GM23338 (cell line): ENCODE measurements around the gene POLR3K. TPM values are rescaled to one million over a fixed set of nuclear protein-coding genes. Genes with fewer than 3 reads are reported as not detected.

Experiments
- ATAC-seq: fragments of 200-7000 bp; cut with Tn5 transposase; 3 replicates; pipeline ENCODE4 v1.9.1; 2020
- DNase-seq: peaks from one replicate; pipeline ENCODE4 v3.0.0-alpha.2; 2015; ENCODE audit warnings: low spot score
- H2AFZ ChIP-seq: fragments of 200-600 bp; sonication (generic); 2 replicates; pipeline ENCODE4 v1.8.0; 2016; ENCODE audit warnings: antibody characterized with exemption, mild to moderate bottlenecking, moderate library complexity
- H3F3A ChIP-seq: fragments of 200-600 bp; sonication (generic); replicated peaks from 2 replicates; pipeline ENCODE4 v1.8.0; 2017; ENCODE audit warnings: antibody characterized with exemption, mixed run types, low read depth
- H3K27ac ChIP-seq: fragments of 200-600 bp; sonication (generic); 2 replicates; pipeline ENCODE4 v1.6.1; 2016; ENCODE audit warnings: low read depth
- H3K27me3 ChIP-seq: fragments of 200-600 bp; sonication (generic); 2 replicates; pipeline ENCODE4 v1.8.0; 2016; ENCODE audit warnings: mild to moderate bottlenecking, mixed run types, moderate library complexity; ENCODE audit not compliant: insufficient read depth
- H3K36me3 ChIP-seq: fragments of 200-600 bp; sonication (generic); 2 replicates; pipeline ENCODE4 v1.8.0; 2016; ENCODE audit warnings: mild to moderate bottlenecking; ENCODE audit not compliant: insufficient read depth
- H3K4me1 ChIP-seq: fragments of 200-600 bp; sonication (generic); 2 replicates; pipeline ENCODE4 v1.8.0; 2016; ENCODE audit warnings: mild to moderate bottlenecking, moderate library complexity; ENCODE audit not compliant: insufficient read depth
- H3K4me2 ChIP-seq: fragments of 200-600 bp; sonication (generic); 2 replicates; pipeline ENCODE4 v1.7.1; 2017; ENCODE audit warnings: mixed run types
- H3K4me3 ChIP-seq: fragments of 200-600 bp; sonication (generic); 2 replicates; pipeline ENCODE4 v1.6.1; 2016; ENCODE audit warnings: mixed run types
- H3K79me2 ChIP-seq: fragments of 200-600 bp; sonication (generic); replicated peaks from 2 replicates; pipeline ENCODE4 v1.8.0; 2017; ENCODE audit warnings: mild to moderate bottlenecking; ENCODE audit not compliant: insufficient read depth
- H3K9me2 ChIP-seq: fragments of 200-600 bp; sonication (generic); 2 replicates; pipeline ENCODE4 v1.8.0; 2017; ENCODE audit not compliant: insufficient read depth
- H4K20me1 ChIP-seq: fragments of 200-600 bp; sonication (generic); replicated peaks from 2 replicates; pipeline ENCODE4 v1.8.0; 2017; ENCODE audit warnings: mild to moderate bottlenecking; ENCODE audit not compliant: insufficient read depth
- H3K27ac Mint-ChIP-seq: 2 replicates; pipeline ENCODE4 v1.8.0; 2020; ENCODE audit warnings: inconsistent platforms, mild to moderate bottlenecking, moderate library complexity, mixed read lengths
- H3K27me3 Mint-ChIP-seq: 3 replicates; pipeline ENCODE4 v1.8.0; 2022; ENCODE audit warnings: low read depth, mild to moderate bottlenecking, moderate library complexity, mixed read lengths, inconsistent platforms; ENCODE audit not compliant: insufficient read depth, poor library complexity
- H3K36me3 Mint-ChIP-seq: 3 replicates; pipeline ENCODE4 v1.8.0; 2021; ENCODE audit warnings: low read depth, mild to moderate bottlenecking, inconsistent platforms, moderate library complexity, mixed read lengths
- H3K4me1 Mint-ChIP-seq: 3 replicates; pipeline ENCODE4 v1.8.0; 2020; ENCODE audit warnings: mild to moderate bottlenecking, inconsistent platforms, mixed read lengths
- H3K4me3 Mint-ChIP-seq: 3 replicates; pipeline ENCODE4 v1.8.0; 2021; ENCODE audit warnings: moderate library complexity, mild to moderate bottlenecking, inconsistent platforms, mixed read lengths
- H3K9me3 Mint-ChIP-seq: 3 replicates; pipeline ENCODE4 v1.8.0; 2020; ENCODE audit warnings: moderate library complexity, mild to moderate bottlenecking, inconsistent platforms, mixed read lengths
- CREB1 ChIP-seq: fragments of 250-450 bp; sonication (Bioruptor Pico); IDR thresholded peaks from 2 replicates; pipeline ENCODE4 v1.5.0; 2020; ENCODE audit warnings: low read depth, mild to moderate bottlenecking, moderate library complexity
- EZH2 ChIP-seq: fragments of 200-600 bp; sonication (generic); IDR thresholded peaks from one replicate; pipeline ENCODE4 v1.8.0; 2017; ENCODE audit warnings: antibody characterized with exemption, mild to moderate bottlenecking, low read depth; ENCODE audit not compliant: unreplicated experiment
- EZH2phosphoT487 ChIP-seq: fragments of 200-600 bp; sonication (generic); IDR thresholded peaks from one replicate; pipeline ENCODE4 v1.8.1; 2018; ENCODE audit warnings: antibody characterized with exemption; ENCODE audit not compliant: unreplicated experiment
- JUNB ChIP-seq: IDR thresholded peaks from one replicate; pipeline ENCODE4 v1.6.1; 2016; ENCODE audit warnings: antibody characterized with exemption; ENCODE audit not compliant: unreplicated experiment
- NANOG ChIP-seq: IDR thresholded peaks from 2 replicates; pipeline ENCODE4 v1.6.1; 2016; ENCODE audit warnings: antibody characterized with exemption, borderline replicate concordance
- POLR2AphosphoS5 ChIP-seq: IDR thresholded peaks from 2 replicates; pipeline ENCODE4 v1.6.1; 2016; ENCODE audit warnings: antibody characterized with exemption, low read depth
- ZNF114 ChIP-seq: fragments of 250-450 bp; sonication (Bioruptor Pico); IDR thresholded peaks from 2 replicates; pipeline ENCODE4 v1.5.0; 2020; ENCODE audit warnings: mild to moderate bottlenecking, moderate library complexity
- ZNF331 ChIP-seq: fragments of 250-450 bp; sonication (Bioruptor Pico); IDR thresholded peaks from 2 replicates; pipeline ENCODE4 v1.5.0; 2020; ENCODE audit warnings: low read depth, mild to moderate bottlenecking, moderate library complexity
- polyA plus RNA-seq: library from polyadenylated mRNA; unstranded; fragments of >200 nt; fragmentation: Nextera tagmentation; extraction: Ambion mirVana; gene quantifications from 2 replicates; pipeline ENCODE4 v1.2.1, GENCODE V29; 2016
- total RNA-seq: library from RNA; depleted of rRNA; stranded (reverse); fragments of >200 nt; shearing (Covaris generic); gene quantifications from 2 replicates; pipeline ENCODE4 v1.2.3, GENCODE V29; 2014
- TF ChIP-seq, protein P1 (sequence below): IDR thresholded peaks from 2 replicates; pipeline ENCODE4 v1.6.1; 2016; ENCODE audit warnings: antibody characterized with exemption
- TF ChIP-seq, protein P2 (sequence below), 2 experiments: fragments of 200-600 bp in 1 of 2; sonication (generic) in 1 of 2; conservative IDR thresholded peaks; 2 replicates each; pipeline versions ENCODE4 v1.5.1 to v1.6.1; 2016 to 2017; ENCODE audit warnings: antibody characterized with exemption in 2 of 2, low read depth in 2 of 2, mild to moderate bottlenecking in 2 of 2, moderate library complexity in 1 of 2
- TF ChIP-seq, protein P3 (sequence below): IDR thresholded peaks from one replicate; pipeline ENCODE4 v1.6.1; 2018; ENCODE audit warnings: antibody characterized with exemption; ENCODE audit not compliant: unreplicated experiment

Gene POLR3K
- total and polyA plus RNA-seq, 2 experiments from 2014 or later: 17.8 to 58.5 TPM

DNA sequence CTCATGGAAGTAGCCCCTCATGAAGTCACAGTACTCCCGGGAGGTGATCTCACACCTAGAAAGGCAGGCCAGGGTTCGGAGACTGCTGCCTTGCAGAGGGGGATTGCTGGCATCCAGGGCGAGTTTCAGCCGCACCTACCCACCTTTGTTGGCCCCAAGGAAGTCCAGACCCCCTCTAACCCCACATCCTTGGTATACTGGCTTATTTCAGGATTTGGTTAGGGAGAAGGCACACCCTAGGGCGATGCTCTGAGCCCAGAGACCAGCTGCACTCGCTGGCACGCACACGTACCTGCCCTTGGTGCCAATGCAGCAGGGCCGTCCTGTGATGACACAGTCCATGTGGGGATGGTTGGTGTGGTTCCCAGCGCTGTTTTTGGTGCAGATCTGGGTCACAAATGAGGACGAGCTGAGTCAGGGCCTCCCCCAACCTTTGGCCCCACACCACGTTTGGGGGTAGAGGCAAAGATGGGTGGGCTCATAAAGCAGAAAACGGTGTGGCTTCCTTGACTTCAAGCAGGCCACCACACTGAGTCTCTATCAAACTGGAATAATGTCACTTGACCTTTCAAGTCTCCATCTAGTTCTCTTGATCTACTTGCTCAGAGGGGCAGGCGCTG is 6.1 kb upstream of the POLR3K start:
- Mint-ChIP-seq H3K9me3 (no peaks in the 10 kb centered on the region), H3K4me3 (no peak overlapping the region), H3K36me3 (peaks cover 57% of the 10 kb centered on the region), H3K27me3 (peaks cover 9% of the 10 kb centered on the region), H3K27ac (no peak overlapping the region), H3K4me1 (no peaks in the 10 kb centered on the region; the same call in 1 of the 3 replicates)
- no peaks in the 10 kb centered on the region for H3K9me2 ChIP-seq
- H3K4me2 ChIP-seq: no peak overlapping the region
- peaks cover 5% of the 10 kb centered on the region for H3K79me2 ChIP-seq
- ATAC-seq: no peak
- no peak overlapping the region for H3K27ac ChIP-seq
- H4K20me1 ChIP-seq: no peaks in the 10 kb centered on the region
- DNase-seq: no peak
- TF ChIP-seq, protein P1, sequence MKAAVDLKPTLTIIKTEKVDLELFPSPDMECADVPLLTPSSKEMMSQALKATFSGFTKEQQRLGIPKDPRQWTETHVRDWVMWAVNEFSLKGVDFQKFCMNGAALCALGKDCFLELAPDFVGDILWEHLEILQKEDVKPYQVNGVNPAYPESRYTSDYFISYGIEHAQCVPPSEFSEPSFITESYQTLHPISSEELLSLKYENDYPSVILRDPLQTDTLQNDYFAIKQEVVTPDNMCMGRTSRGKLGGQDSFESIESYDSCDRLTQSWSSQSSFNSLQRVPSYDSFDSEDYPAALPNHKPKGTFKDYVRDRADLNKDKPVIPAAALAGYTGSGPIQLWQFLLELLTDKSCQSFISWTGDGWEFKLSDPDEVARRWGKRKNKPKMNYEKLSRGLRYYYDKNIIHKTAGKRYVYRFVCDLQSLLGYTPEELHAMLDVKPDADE: no peak
- no peak for TF ChIP-seq POLR2AphosphoS5
- no peak for TF ChIP-seq ZNF114
- TF ChIP-seq, protein P2, sequence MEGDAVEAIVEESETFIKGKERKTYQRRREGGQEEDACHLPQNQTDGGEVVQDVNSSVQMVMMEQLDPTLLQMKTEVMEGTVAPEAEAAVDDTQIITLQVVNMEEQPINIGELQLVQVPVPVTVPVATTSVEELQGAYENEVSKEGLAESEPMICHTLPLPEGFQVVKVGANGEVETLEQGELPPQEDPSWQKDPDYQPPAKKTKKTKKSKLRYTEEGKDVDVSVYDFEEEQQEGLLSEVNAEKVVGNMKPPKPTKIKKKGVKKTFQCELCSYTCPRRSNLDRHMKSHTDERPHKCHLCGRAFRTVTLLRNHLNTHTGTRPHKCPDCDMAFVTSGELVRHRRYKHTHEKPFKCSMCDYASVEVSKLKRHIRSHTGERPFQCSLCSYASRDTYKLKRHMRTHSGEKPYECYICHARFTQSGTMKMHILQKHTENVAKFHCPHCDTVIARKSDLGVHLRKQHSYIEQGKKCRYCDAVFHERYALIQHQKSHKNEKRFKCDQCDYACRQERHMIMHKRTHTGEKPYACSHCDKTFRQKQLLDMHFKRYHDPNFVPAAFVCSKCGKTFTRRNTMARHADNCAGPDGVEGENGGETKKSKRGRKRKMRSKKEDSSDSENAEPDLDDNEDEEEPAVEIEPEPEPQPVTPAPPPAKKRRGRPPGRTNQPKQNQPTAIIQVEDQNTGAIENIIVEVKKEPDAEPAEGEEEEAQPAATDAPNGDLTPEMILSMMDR (conservative IDR thresholded peaks at IDR 0.05; ENCODE audit: low read depth in 2 of 2): no peak
- no peak for TF ChIP-seq CREB1 (CRISPR knock-in tag)
- TF ChIP-seq NANOG: no peak
- 0 out of 2 replicates have a peak, but pooled peaks cover 3% of the 10 kb centered on the region for H3F3A ChIP-seq
- no peak overlapping the region for H3K4me3 ChIP-seq
- H3K27me3 ChIP-seq: no peaks in the 10 kb centered on the region
- H3K4me1 ChIP-seq: no peaks in the 10 kb centered on the region
- 0 out of 2 replicates have a peak, but pooled peaks cover 4% of the 10 kb centered on the region for H3K36me3 ChIP-seq
- H2AFZ ChIP-seq: no peak overlapping the region

DNA sequence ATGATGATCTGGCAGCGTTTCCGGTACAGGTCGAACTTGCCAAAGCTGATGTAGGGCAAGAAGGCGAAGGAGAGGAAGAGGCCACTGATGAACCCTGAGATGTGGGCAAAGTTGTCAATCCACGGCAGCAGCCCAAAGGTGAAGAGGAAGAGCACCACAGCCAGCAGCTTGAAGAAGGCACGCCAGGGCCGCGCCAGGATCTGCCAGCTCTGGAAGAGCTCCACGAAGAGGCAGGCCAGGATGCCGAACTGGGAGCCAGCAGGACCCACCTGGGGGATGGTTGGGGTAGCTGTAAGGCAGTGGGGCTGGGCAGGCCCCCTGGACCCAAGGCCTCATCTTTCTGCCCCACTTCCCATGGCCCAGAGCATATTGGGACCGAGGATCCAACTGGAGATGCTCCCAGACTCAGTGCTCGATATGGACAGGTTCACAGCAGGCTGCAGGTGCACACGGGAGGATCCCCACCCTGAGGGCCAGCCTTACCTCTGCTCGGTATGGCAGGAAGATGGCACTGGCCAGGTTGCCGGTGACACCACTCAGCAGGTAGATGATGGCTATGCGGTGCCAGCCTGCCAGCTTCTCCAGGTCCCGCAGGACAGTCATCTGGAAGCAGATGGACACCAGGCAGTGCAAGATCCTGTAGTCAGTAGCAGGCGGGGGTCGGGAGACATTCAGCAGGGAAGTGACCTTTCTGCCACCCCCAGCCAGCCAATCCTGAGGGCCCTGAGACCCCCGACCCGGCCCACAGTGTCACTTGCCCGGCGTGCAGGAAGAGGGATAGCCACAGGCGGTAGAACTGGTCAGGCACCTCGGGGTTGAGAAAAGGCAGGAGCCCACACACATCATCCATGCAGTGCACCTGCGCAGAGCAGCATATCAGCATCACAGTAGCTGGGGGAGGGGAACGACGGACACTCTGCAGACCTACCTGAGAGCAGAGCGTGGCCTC is 5.4 kb upstream of the POLR3K start:
- H3K27ac Mint-ChIP-seq: no peak overlapping the region
- DNase-seq: no peak
- no peaks in the 10 kb centered on the region for H4K20me1 ChIP-seq
- peaks cover 8% of the 10 kb centered on the region for H3K27me3 Mint-ChIP-seq
- no peak overlapping the region for H3K27ac ChIP-seq
- no peak overlapping the region for H2AFZ ChIP-seq
- peaks cover 61% of the 10 kb centered on the region for H3K36me3 Mint-ChIP-seq
- peaks cover 11% of the 10 kb centered on the region for H3K79me2 ChIP-seq
- H3K4me2 ChIP-seq: no peak overlapping the region
- H3K4me3 ChIP-seq: no peak overlapping the region
- H3K36me3 ChIP-seq: 0 out of 2 replicates have a peak, but pooled peaks cover 4% of the 10 kb centered on the region
- H3K4me3 Mint-ChIP-seq: no peak overlapping the region; the same call in 2 of the 3 replicates
- no peaks in the 10 kb centered on the region for H3K27me3 ChIP-seq
- no peaks in the 10 kb centered on the region for H3K9me2 ChIP-seq
- no peaks in the 10 kb centered on the region for H3K9me3 Mint-ChIP-seq
- no peaks in the 10 kb centered on the region; the same call in 1 of the 3 replicates for H3K4me1 Mint-ChIP-seq
- no peaks in the 10 kb centered on the region for H3K4me1 ChIP-seq
- no peak for ATAC-seq
- H3F3A ChIP-seq: 0 out of 2 replicates have a peak, but pooled peaks cover 6% of the 10 kb centered on the region
- TF ChIP-seq POLR2AphosphoS5: no peak
- no peak for TF ChIP-seq ZNF331 (CRISPR knock-in tag)
- TF ChIP-seq ZNF114: no peak
- TF ChIP-seq CREB1 (CRISPR knock-in tag): no peak
- no peak for TF ChIP-seq JUNB
- TF ChIP-seq NANOG: no peak
- TF ChIP-seq, protein P1: no peak
- TF ChIP-seq EZH2: no peak
- TF ChIP-seq, protein P3, sequence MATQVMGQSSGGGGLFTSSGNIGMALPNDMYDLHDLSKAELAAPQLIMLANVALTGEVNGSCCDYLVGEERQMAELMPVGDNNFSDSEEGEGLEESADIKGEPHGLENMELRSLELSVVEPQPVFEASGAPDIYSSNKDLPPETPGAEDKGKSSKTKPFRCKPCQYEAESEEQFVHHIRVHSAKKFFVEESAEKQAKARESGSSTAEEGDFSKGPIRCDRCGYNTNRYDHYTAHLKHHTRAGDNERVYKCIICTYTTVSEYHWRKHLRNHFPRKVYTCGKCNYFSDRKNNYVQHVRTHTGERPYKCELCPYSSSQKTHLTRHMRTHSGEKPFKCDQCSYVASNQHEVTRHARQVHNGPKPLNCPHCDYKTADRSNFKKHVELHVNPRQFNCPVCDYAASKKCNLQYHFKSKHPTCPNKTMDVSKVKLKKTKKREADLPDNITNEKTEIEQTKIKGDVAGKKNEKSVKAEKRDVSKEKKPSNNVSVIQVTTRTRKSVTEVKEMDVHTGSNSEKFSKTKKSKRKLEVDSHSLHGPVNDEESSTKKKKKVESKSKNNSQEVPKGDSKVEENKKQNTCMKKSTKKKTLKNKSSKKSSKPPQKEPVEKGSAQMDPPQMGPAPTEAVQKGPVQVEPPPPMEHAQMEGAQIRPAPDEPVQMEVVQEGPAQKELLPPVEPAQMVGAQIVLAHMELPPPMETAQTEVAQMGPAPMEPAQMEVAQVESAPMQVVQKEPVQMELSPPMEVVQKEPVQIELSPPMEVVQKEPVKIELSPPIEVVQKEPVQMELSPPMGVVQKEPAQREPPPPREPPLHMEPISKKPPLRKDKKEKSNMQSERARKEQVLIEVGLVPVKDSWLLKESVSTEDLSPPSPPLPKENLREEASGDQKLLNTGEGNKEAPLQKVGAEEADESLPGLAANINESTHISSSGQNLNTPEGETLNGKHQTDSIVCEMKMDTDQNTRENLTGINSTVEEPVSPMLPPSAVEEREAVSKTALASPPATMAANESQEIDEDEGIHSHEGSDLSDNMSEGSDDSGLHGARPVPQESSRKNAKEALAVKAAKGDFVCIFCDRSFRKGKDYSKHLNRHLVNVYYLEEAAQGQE: no peak
- TF ChIP-seq EZH2phosphoT487: no peak
- TF ChIP-seq, protein P2 (conservative IDR thresholded peaks at IDR 0.05; ENCODE audit: low read depth in 2 of 2): no peak
